ENCODE results near the gene FSTL5. TPM values are rescaled to one million over a fixed set of nuclear protein-coding genes. Genes with fewer than 3 reads are reported as not detected.

The FSTL5 gene
- total RNA-seq, 2 experiments from 2014 or later = not detected

DNA sequence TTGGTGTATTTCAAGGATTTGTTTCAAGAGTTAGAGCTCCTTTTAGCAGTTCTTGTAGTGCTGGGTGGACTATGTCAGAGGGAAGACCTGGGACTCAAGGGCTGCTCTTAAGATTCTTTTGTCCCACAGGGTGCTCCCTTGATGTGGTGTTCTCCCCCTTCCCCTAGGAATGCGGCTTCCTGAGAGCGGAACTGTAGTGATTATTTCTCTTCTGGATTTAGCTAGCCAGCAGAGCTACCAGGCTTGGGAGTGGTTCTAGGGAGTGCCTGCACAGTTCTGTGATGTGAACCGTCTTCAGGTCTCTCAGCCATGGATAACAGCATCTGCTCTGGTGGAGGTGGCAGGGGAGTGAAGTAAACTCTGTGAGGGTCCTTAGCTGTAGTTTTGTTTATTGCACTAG lies 336.8 kb downstream of the FSTL5 start:
- Mint-ChIP-seq H3K9me3 (peaks cover 2% of the 10 kb centered on the region), H3K36me3 (no peaks in the 10 kb centered on the region), H3K4me1 (no peaks in the 10 kb centered on the region), H3K27ac (no peak overlapping the region), H3K27me3 (no peaks in the 10 kb centered on the region), H3K4me3 (no peak overlapping the region)
- DNase-seq = no peak
- POLR2A ChIA-PET = no interaction called here
- ATAC-seq (ENCODE audit: low read depth) = no peak

DNA sequence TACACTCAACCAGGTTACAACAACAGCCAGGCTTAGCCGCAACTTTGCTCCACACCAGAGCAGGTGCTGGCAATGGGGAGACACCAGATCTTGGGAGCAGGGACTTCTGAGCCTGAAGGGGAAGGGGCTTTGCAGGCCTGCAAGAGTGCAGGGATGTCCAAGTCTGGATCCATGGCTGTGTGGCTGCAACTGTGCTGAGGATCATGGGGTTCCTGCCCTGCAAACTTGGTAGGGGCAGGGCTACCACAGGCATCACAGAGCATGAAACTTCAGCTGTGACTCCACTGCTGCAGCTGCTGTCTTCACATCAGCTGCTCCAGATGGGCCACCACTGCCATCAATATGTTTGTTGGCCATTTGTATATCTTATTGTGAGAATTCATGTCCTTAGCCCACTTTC lies 340.4 kb downstream of the FSTL5 start:
- DNase-seq (no peak), ATAC-seq (ENCODE audit: low read depth) (no peak)
- H3K27me3 Mint-ChIP-seq = no peaks in the 10 kb centered on the region
- no peaks in the 10 kb centered on the region for H3K4me1 Mint-ChIP-seq
- H3K4me3 Mint-ChIP-seq = no peak overlapping the region
- H3K9me3 Mint-ChIP-seq = peaks cover 2% of the 10 kb centered on the region
- no peak overlapping the region for H3K27ac Mint-ChIP-seq
- H3K36me3 Mint-ChIP-seq = no peaks in the 10 kb centered on the region
- POLR2A ChIA-PET = no interaction called here

DNA sequence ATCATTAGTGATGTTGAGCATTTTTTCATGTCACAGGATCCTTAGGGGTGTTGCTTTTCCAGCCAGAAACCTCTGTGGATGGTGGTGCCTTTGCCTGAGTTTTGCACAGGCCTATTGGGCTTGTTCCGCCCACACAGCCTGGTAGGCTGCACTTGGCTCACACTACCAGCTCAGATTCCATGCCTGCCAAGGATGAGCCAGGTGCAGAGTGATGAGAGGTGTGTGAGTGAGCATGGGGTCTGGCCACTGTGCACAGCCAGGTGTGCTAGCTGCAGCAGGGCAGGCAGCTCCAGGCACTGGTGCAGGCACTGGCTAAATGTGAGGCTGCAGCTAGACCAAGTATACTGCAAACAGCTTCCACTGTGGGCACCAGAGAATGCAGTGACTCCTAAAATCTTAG lies 341.6 kb downstream of the FSTL5 start:
- Mint-ChIP-seq H3K4me3 (no peak overlapping the region), H3K27me3 (no peaks in the 10 kb centered on the region), H3K27ac (no peak overlapping the region), H3K36me3 (no peaks in the 10 kb centered on the region), H3K9me3 (peaks cover 2% of the 10 kb centered on the region), H3K4me1 (no peaks in the 10 kb centered on the region)
- POLR2A ChIA-PET = no interaction called here
- ATAC-seq (ENCODE audit: low read depth) (no peak), DNase-seq (no peak)

DNA sequence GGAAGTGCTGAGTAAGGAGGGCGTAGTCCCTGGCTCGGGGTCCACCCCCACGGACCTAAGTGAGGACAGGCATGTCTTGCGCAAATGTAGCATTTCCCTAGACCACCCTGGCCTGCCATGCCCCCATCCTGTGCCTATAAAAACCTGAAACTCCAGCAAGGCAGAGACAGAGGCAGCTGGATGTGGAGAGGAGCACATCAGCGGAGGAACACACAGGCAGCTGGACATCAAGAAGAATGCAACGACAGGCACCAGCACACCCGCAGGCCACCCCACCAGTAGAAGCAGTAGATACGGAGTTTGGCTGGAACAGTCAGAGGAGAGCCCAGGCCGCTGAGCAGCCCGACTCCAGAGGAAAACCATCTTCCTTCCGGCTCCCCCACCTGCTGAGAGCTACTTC lies 345.9 kb downstream of the FSTL5 start:
- H3K27ac Mint-ChIP-seq = no peak overlapping the region
- POLR2A ChIA-PET = no interaction called here
- H3K9me3 Mint-ChIP-seq = peaks cover 1% of the 10 kb centered on the region
- no peaks in the 10 kb centered on the region for H3K36me3 Mint-ChIP-seq
- DNase-seq = no peak
- no peaks in the 10 kb centered on the region for H3K27me3 Mint-ChIP-seq
- H3K4me1 Mint-ChIP-seq = no peaks in the 10 kb centered on the region
- H3K4me3 Mint-ChIP-seq = no peak overlapping the region
- ATAC-seq (ENCODE audit: low read depth) = no peak

DNA sequence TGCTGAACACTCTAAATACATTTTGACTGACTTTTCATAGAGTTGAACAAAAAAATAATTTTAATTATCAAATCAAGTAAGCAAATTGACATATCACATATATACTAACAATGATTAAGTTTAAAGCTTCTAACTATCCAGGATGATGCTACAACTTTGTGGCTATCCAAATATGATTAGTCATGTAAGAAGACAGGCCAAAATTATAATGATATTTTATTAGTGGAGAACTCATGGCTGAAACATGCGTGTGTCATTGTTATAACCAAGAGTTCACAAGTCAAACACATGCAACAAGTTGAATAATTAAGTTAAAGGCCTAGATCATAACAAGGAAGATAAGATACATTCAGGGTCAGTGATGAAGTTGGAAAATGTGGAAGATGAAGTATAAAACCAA lies 346.8 kb downstream of the FSTL5 start:
- ATAC-seq (ENCODE audit: low read depth) (no peak), DNase-seq (no peak)
- Mint-ChIP-seq H3K4me3 (no peak overlapping the region), H3K27ac (no peak overlapping the region), H3K9me3 (peaks cover 1% of the 10 kb centered on the region), H3K36me3 (no peaks in the 10 kb centered on the region), H3K4me1 (no peaks in the 10 kb centered on the region), H3K27me3 (no peaks in the 10 kb centered on the region)
- POLR2A ChIA-PET = no interaction called here

DNA sequence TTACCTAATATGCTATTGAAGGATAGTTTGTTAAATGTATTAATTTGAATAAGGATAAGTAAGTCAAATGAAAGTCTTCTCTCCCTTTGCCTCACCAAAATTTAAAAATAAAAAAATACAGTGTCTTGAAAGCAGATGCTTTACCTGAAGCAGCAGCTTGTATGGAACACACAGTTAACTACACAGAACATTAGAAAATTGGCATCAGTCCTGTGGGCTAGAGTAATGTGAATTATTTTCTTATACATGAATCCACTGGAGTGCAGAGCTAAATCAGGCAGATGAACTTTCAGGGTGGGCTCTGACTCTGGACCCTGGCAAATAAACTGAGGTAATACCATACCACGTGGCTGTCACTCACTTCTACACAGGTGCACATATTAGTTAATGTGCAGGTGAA lies 348.0 kb downstream of the FSTL5 start:
- no peak for DNase-seq
- no peaks in the 10 kb centered on the region for H3K4me1 Mint-ChIP-seq
- ATAC-seq (ENCODE audit: low read depth) = no peak
- POLR2A ChIA-PET = no interaction called here
- no peak overlapping the region for H3K27ac Mint-ChIP-seq
- H3K4me3 Mint-ChIP-seq = no peak overlapping the region
- no peaks in the 10 kb centered on the region for H3K27me3 Mint-ChIP-seq
- H3K36me3 Mint-ChIP-seq = no peaks in the 10 kb centered on the region
- peaks cover 1% of the 10 kb centered on the region for H3K9me3 Mint-ChIP-seq

DNA sequence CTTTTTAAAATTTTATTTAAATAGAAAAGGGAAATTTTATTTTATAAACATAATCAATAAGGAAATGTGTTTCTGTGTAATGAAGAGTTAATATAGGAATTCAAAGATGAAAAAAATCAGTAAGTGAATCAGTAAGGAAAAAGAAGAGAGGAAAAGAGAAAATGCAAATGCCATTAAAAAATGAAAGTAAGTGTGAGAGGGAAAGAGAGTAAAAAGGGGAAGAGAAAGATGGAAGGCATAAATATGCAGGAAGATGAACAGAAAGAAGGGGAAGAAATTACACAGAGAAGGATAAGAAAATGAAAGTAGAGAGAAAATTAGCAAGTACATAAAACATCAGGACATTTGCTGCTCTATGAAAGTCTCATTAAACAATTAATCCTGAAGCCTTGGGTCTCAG lies 349.9 kb downstream of the FSTL5 start:
- no peak for ATAC-seq (ENCODE audit: low read depth)
- DNase-seq = no peak
- no peak overlapping the region for H3K27ac Mint-ChIP-seq
- H3K4me3 Mint-ChIP-seq = no peak overlapping the region
- no peaks in the 10 kb centered on the region for H3K27me3 Mint-ChIP-seq
- peaks cover 1% of the 10 kb centered on the region for H3K9me3 Mint-ChIP-seq
- H3K36me3 Mint-ChIP-seq = no peaks in the 10 kb centered on the region
- POLR2A ChIA-PET = no interaction called here
- no peaks in the 10 kb centered on the region for H3K4me1 Mint-ChIP-seq

DNA sequence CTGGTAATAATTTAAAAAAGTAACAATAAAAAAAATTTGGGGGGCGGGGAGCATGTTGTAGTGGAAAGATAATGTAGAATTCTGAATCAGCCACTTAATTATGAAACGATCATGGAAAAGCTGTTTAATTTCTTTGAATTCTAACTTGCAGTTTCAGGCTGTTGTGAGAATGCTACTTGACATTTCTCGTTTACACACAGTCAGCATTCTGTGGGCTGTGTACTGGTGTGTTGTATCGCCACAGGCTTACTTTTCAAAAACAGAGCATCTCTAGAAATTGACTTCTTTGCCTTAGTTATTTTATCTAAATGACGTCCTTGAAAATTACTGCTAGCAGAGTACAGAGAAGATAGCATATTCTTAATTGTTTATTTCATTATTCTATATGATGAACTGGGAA lies 350.4 kb downstream of the FSTL5 start:
- POLR2A ChIA-PET = no interaction called here
- H3K27ac Mint-ChIP-seq = no peak overlapping the region
- no peaks in the 10 kb centered on the region for H3K36me3 Mint-ChIP-seq
- H3K27me3 Mint-ChIP-seq = no peaks in the 10 kb centered on the region
- H3K4me1 Mint-ChIP-seq = no peaks in the 10 kb centered on the region
- ATAC-seq (ENCODE audit: low read depth) (no peak), DNase-seq (no peak)
- no peak overlapping the region for H3K4me3 Mint-ChIP-seq
- H3K9me3 Mint-ChIP-seq = peaks cover 1% of the 10 kb centered on the region

DNA sequence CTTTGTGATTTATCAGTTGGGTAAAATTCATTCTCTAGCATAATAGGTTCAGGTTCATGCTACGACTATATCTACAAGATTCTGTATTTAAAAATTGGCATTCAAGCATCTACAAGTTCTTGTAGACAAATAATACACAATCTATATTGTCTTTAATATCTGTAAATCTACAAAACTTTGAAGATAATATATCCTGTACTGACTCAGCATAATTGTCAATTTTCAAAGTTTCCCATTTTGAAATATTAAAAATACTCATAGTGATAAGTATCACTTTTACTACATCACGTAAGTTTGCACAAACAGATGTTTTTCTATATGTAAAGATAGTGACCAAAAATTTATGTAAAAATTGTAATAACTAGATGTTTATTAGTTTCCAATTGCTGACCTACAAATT lies 360.6 kb downstream of the FSTL5 start:
- Mint-ChIP-seq H3K27ac (no peak overlapping the region), H3K4me1 (no peaks in the 10 kb centered on the region), H3K27me3 (no peaks in the 10 kb centered on the region), H3K9me3 (no peaks in the 10 kb centered on the region), H3K36me3 (no peaks in the 10 kb centered on the region), H3K4me3 (no peak overlapping the region)
- DNase-seq (no peak), ATAC-seq (ENCODE audit: low read depth) (no peak)
- POLR2A ChIA-PET = no interaction called here

DNA sequence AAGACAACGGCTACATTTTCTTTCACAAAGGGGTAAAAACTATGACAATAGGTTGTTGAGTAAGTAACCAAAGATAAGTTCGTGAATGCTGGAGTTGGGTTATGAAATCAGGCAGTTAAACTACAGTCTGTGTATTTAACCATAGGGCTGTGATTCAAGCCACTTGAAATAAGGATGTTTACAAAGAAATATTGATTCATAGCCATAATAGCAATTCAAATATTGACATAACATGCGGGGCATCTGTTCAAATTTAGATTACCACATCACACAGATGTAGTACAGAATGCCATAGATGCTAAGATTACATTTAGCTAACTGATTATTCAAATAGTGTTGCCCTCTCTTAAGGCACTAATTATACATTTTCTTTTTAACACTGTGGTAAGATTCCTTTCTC lies 364.1 kb downstream of the FSTL5 start:
- H3K27ac Mint-ChIP-seq = no peak overlapping the region
- no peaks in the 10 kb centered on the region for H3K27me3 Mint-ChIP-seq
- no peaks in the 10 kb centered on the region for H3K4me1 Mint-ChIP-seq
- ATAC-seq (ENCODE audit: low read depth) = no peak
- POLR2A ChIA-PET = no interaction called here
- DNase-seq = no peak
- no peaks in the 10 kb centered on the region for H3K36me3 Mint-ChIP-seq
- H3K9me3 Mint-ChIP-seq = no peaks in the 10 kb centered on the region
- H3K4me3 Mint-ChIP-seq = no peak overlapping the region

DNA sequence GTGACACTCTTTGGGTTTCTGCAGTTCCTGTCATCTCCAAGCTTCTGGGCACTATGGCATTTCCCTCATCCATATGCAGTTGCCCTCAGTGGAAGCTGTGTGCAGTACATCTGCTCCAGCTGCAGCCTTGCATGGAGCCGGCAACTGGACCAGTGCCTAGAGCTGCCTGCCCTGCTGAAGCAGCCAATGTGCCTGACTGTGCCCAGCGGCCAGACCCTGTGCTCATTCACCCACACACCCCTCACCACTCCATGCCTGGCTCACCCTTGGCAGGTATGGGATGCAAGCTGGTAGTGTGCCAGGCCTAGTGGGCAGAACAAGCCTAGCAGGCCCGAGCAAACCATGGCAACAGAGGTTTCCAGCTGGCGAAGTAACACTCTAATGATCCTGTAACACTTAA lies 370.8 kb downstream of the FSTL5 start:
- no peak overlapping the region for H3K4me3 Mint-ChIP-seq
- H3K36me3 Mint-ChIP-seq = no peaks in the 10 kb centered on the region
- H3K4me1 Mint-ChIP-seq = no peaks in the 10 kb centered on the region

DNA sequence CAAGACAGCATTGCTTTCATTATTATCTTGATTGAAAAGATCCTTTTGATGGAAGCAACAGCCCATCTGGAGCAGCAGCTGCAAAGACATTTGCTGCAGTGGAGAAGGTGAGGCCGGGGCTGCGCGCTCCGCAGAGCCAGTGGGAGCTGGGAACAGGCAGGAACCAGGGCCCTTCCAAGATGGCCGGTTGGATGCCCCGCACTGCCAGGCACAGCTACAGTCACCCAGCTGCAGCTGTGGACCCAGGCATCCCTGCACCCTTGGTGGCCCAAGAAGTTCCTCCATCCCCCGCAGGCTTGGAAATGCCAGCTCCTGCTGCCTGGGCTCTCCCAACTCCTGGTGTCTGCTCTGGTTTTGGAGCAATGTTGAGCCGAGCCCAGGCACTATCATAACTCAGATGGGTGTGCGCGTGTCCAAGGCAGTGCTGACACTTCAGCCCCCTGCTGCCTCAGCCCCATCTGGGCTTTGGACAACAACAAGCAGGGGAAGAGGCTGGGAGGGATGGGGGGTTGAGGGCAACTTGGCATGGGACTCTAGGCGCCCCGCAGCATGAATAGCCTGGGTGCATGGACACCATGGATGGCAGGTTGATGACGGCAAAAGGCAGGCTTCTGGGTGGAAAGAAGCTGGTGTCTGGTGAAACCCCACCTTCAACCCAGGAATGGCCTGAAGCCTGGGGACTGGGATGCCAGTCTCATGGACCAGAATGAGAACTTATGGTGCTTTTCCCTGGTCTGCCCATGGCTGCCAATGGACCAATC lies 371.8 kb downstream of the FSTL5 start:
- POLR2A ChIA-PET = no interaction called here
- DNase-seq = no peak
- Mint-ChIP-seq H3K27me3 (no peaks in the 10 kb centered on the region), H3K4me3 (no peak overlapping the region), H3K9me3 (peaks cover 3% of the 10 kb centered on the region), H3K27ac (no peak overlapping the region), H3K4me1 (no peaks in the 10 kb centered on the region), H3K36me3 (no peaks in the 10 kb centered on the region)
- no peak for ATAC-seq (ENCODE audit: low read depth)

More for the DNA sequence above, 370.8 kb downstream of the FSTL5 start:
- ATAC-seq (ENCODE audit: low read depth) (no peak), DNase-seq (no peak)
- no peak overlapping the region for H3K27ac Mint-ChIP-seq
- H3K9me3 Mint-ChIP-seq = no peaks in the 10 kb centered on the region
- POLR2A ChIA-PET = no interaction called here
- no peaks in the 10 kb centered on the region for H3K27me3 Mint-ChIP-seq

DNA sequence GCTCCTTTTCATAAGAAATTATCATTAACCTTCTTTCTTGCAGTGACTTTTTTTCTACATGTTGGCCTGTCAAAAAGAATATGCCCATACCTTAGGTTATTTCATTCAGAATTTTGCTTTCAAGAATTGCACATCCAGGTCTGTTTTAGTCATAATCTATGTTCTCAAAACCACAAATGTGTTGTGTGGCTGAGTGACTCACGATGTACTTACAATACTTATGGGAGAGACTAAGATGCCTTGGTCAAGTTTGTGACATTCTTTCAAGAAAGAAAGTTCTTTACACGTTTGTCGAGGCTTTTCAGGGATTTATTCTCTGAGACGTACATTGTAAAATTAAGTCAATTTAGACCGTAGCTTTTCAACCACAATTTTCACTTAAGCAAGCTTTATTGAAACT lies 396.7 kb downstream of the FSTL5 start:
- Mint-ChIP-seq H3K27ac (no peak overlapping the region), H3K36me3 (no peaks in the 10 kb centered on the region), H3K4me1 (no peaks in the 10 kb centered on the region), H3K27me3 (no peaks in the 10 kb centered on the region), H3K9me3 (peaks cover 7% of the 10 kb centered on the region), H3K4me3 (no peak overlapping the region)
- no peak for ATAC-seq (ENCODE audit: low read depth)
- POLR2A ChIA-PET = no interaction called here
- no peak for DNase-seq

DNA sequence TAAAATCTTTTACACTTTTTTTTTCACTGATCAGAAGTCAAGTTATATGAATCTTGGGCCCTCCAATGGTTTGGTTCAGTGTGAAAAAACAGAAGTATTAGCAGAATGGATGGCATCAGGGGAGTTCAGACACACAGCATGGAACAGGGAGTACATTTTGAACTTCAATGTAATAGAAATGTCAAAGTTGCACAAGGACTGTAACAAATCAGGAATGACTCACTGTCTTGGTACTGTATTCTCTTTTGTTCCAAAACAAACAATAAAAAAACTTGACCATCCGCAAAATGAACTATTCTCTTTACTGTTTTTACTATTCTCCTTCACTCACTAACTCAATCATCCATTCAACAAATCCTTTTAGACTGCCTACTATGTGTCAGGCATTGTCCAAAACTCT lies 401.0 kb downstream of the FSTL5 start:
- Mint-ChIP-seq H3K4me3 (no peak overlapping the region), H3K4me1 (no peaks in the 10 kb centered on the region), H3K27me3 (no peaks in the 10 kb centered on the region), H3K27ac (no peak overlapping the region), H3K9me3 (peaks cover 9% of the 10 kb centered on the region), H3K36me3 (no peaks in the 10 kb centered on the region)
- POLR2A ChIA-PET = no interaction called here
- ATAC-seq (ENCODE audit: low read depth) (no peak), DNase-seq (no peak)

DNA sequence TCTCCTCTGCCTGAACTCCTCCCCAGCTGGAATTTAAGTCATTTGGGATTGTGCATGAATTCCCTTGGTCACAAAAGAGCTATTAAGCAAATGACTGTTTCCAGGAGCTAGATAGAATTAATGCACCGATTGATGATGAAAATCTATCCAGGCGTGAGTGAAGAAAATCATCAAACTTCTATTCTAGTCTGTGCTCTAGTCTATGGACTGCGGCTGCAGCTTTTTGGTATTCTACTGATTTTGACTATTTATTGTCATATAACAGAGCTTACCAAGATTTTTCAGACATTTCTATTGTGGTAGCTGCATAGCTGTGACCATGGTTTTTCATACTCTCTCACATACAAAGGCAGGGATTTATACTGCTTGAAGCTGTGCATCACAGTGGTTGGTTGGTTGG lies 403.8 kb downstream of the FSTL5 start:
- no peak for ATAC-seq (ENCODE audit: low read depth)
- POLR2A ChIA-PET = no interaction called here
- H3K36me3 Mint-ChIP-seq = no peaks in the 10 kb centered on the region
- H3K4me3 Mint-ChIP-seq = no peak overlapping the region
- no peak overlapping the region for H3K27ac Mint-ChIP-seq
- no peak for DNase-seq
- H3K4me1 Mint-ChIP-seq = no peaks in the 10 kb centered on the region
- H3K9me3 Mint-ChIP-seq = peaks cover 5% of the 10 kb centered on the region
- no peaks in the 10 kb centered on the region for H3K27me3 Mint-ChIP-seq

All from activated naive CD8-positive, alpha-beta T cell treated with anti-CD3 and anti-CD28 coated beads, Interleukin-2, amount 10 ng/mL, durations not matched to agents 7 days and 5 days (primary cell).